ENCODE results near the gene ANKRD13D. TPM values are rescaled to one million over a fixed set of nuclear protein-coding genes. Genes with fewer than 3 reads are reported as not detected.

ANKRD13D gene
- polyA plus RNA-seq, 3 donors = 18.9 to 21.1 (median 20.8) TPM

DNA sequence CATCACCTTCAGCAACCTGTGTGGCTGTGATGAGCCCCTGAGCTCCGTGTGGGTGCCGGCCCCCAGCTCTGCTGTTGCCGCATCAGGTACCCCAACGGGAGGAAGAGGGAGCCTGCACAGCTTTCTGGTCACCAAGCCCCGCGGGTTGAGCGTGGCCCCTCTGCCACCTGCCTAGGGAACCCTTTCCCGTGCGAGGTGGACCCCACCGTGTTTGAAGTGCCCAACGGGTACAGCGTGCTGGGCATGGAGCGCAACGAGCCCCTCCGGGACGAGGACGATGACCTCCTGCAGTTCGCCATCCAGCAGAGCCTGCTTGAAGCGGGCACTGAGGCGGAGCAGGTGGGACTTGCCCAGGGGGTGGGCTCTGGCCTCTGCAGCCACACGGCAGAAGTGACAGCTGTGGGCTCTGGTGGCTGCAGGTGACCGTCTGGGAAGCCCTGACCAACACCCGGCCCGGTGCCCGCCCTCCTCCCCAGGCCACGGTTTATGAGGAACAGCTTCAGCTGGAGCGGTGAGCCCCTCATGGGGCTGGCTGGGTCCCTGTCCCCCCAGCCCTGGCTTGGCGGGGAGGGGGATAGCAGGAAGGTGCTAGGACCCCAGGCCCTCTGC is 12.3 kb downstream of the ANKRD13D start:
- no peak for DNase-seq (ENCODE audit: low read depth in 3 of 3, low spot score in 2 of 3)

DNA sequence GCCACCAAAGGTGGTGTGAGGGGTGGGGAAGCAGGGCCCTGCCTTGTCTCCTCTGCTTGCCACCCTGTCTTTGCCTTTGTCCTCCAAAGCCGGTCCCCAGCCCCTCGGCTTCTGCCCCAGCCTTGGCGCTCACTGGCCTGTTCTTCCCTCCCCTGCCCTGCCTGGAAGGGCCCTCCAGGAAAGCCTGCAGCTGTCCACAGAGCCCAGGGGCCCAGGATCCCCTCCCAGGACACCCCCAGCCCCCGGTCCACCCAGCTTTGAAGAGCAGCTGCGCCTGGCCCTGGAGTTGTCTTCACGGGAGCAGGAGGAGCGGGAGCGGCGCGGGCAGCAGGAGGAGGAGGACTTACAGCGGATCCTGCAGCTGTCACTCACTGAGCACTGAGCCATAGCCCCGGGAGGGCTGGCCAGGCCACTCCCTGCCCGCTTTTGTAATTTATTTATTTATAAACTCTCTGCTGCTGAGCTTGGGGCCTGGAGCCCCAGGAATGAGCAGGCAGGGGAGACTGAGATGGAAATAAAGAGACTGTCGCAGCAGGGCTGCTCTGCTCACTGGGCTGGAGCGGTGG is 12.9 kb downstream of the ANKRD13D start:
- DNase-seq (ENCODE audit: low read depth in 3 of 3, low spot score in 2 of 3) = no peak

DNA sequence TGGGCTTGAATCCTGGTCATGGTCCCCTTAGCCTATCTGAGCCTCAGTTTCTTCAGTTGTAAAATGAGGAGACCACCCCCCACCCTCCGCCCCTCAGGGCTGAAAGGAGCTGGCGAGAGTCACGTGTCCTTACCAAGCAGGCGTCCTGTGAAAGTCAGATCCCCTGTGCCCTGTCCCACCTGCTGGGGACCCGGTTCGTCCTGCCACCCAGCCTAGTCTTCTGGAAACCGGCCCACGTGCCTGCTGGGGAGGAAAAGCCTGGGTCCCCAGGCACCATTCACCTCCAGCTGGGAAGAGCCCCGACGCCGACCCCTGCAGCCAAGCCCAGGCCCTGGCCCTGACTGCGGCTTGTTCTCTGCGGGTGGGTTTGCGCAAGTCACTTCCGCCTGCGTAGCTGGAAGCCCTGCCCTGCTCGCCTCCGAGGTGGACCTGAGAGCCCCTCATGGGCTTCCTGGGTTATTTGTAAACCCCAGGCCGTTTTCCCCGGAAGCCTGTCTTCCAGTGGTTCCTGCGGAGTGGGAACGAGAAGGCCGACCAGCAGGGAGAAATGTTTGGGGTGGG is 13.5 kb downstream of the ANKRD13D start:
- no peak for DNase-seq (ENCODE audit: low read depth in 3 of 3, low spot score in 2 of 3)

- DNase-seq (ENCODE audit: low read depth in 3 of 3, low spot score in 2 of 3) = no peak
Observed at GRCh38 chr11:67303132-67303834, 14.2 kb downstream of the ANKRD13D start, which contains the start of gene SSH3. TSS of gene SSH3 (plus strand) at chr11:67303530. CDS start at chr11:67303626, 96 bp downstream.

GRCh38 chr11:67303835-67304411 is 14.8 kb downstream of the ANKRD13D start:
- DNase-seq (ENCODE audit: low read depth in 3 of 3, low spot score in 2 of 3) = no peak

GRCh38 chr11:67304511-67305113 is 15.5 kb downstream of the ANKRD13D start:
- no peak for DNase-seq (ENCODE audit: low read depth in 3 of 3, low spot score in 2 of 3)

DNA sequence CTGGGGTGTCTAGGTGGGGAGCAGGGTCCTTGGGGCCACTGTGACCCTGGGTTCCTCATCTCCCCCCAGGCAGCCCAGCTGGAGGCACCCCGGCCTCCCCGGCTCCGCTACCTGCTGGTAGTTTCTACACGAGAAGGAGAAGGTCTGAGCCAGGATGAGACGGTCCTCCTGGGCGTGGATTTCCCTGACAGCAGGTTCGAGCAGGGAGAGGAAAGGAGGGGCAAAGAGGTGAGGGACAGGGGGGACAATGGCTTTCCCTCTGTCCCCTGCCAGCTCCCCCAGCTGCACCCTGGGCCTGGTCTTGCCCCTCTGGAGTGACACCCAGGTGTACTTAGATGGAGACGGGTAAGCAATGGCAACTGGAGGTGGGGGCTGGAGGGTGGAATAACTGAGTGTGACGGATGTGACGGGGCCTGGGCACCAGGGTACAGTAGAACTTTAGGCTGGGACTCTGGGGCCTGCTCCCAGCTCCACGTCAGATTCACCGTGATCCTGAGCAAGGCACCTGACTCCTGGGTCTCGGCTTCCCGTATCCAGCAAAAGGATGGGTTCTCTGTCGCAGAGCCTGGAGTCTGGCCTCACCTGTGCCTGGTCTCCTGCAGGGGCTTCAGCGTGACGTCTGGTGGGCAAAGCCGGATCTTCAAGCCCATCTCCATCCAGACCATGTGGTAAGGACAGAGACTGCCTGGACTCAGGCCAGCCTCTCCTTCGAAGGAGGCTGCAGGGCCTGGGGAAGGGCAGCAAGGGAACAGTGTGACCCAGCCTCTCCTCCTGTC is 17.9 kb downstream of the ANKRD13D start:
- DNase-seq (ENCODE audit: low read depth in 3 of 3, low spot score in 2 of 3) = no peak

GRCh38 chr11:67307545-67308001 is 18.5 kb downstream of the ANKRD13D start:
- no peak for DNase-seq (ENCODE audit: low read depth in 3 of 3, low spot score in 2 of 3)

DNA sequence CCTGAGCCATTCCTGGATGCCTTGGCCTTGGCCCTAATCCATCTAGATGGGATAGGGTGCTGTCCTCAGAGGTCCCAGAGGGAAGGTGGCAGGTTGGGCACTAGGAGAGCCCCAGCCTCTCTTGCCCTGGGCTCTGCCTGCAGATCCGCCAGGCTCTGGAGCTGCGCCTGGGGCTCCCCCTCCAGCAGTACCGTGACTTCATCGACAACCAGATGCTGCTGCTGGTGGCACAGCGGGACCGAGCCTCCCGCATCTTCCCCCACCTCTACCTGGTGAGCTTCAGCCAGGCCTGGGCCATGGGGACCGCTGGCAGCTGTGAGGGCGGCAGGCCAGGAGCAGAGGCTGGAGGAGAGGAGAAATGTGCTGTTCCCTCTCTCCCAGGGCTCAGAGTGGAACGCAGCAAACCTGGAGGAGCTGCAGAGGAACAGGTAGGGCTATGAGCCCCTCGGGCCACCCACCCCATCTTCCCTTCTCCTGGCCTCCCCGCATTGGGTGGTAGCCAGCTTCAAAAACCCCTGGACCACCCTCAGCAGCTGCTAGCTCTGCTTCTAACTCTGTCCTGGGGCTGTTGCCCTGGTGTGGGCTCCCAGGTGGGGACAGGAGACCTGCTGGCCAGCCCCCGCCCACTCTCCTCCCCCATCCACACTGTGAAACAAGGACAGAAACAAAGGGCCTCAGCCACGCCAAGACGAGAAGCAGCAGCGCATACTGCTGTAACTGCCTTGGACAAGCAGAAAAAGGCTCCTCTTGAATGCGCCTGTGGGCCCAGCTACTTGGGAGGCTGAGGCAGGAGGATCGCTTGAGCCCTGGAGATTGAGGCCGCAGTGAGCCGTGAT is 19.1 kb downstream of the ANKRD13D start:
- DNase-seq (ENCODE audit: low read depth in 3 of 3, low spot score in 2 of 3) = no peak

DNA sequence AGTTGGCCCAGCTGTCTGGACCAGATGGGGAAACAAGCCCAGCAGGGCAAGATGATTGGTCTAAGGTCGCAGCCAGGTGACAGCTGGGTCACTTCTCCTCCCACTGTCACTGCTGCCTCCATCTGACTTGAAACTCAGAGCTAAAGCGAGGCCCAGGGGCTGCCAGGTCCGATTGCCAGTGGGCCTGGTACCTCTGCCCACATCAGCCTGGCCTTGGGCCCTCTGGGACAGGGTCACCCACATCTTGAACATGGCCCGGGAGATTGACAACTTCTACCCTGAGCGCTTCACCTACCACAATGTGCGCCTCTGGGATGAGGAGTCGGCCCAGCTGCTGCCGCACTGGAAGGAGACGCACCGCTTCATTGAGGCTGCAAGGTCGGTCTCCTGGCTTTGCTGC is 20.1 kb downstream of the ANKRD13D start:
- no peak for DNase-seq (ENCODE audit: low read depth in 3 of 3, low spot score in 2 of 3)

- DNase-seq (ENCODE audit: low read depth in 3 of 3, low spot score in 2 of 3) = no peak
Observed at GRCh38 chr11:67309661-67310061, 20.6 kb downstream of the ANKRD13D start.

DNA sequence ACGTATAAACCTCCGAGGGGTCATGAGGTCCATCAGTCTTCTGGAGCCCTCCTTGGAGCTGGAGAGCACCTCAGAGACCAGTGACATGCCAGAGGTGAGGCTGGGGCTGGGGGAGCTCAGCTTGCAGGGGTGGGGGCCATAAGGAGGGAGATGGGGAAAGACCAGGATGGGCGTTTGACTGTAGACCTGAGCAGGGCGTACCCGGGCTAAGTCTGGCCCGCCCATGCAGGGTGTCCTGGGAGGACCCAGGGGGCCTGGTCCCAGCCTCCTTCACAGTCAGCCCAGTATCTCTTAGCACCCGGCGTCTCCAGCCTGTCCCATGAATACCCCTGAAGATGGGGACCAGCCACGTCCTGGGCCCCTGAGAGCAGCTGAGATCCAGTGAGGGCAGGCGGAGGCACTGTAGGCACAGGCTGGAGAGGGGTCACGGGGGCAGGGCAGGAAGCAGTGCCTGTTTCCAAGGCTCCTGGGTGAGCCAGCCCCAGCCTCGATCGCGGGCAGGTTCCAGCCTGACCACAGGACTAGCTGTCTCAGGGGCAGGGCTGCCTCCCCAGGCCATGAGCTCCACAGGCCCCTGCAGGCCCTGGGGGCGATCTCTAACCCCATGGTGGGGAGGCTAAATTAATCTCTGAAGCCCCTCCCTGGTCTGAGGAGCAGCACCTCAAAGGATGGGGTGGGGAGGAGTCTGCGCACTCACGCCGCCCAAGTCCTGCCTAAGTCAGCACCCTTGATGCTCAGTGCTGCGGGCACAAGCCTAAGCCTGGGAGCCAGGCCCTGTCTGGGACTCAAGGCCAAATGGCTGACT is 21.3 kb downstream of the ANKRD13D start:
- DNase-seq (ENCODE audit: low read depth in 3 of 3, low spot score in 2 of 3) = no peak

DNA sequence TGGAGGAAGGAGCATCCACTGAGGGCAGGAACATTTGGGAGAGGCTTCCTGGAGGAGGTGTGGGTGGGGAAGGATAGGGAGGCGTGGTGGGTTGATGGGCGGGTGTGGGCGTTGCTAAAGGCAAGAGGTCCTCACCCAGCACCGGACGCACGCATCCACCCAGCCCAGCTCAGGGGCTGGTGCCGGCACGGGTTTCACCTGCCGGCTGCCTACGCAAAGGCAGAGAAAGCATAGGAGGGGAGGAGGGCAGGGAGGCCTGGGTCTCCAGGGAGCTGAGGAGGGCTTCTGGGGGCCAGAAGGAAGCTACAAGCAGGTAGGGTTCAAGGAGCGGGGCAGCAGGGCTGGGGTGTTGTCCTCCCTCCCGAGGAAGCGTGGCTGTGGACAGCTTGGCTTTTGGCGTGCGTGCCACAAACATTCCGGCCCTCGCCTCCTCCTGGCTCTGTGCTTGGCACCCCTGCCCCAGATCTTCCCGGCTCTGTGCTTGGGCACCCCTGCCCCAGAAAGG is 22.0 kb downstream of the ANKRD13D start:
- DNase-seq (ENCODE audit: low read depth in 3 of 3, low spot score in 2 of 3) = no peak

- no peak for DNase-seq (ENCODE audit: low read depth in 3 of 3, low spot score in 2 of 3)
Observed at GRCh38 chr11:67311556-67312082, 22.5 kb downstream of the ANKRD13D start.

DNA sequence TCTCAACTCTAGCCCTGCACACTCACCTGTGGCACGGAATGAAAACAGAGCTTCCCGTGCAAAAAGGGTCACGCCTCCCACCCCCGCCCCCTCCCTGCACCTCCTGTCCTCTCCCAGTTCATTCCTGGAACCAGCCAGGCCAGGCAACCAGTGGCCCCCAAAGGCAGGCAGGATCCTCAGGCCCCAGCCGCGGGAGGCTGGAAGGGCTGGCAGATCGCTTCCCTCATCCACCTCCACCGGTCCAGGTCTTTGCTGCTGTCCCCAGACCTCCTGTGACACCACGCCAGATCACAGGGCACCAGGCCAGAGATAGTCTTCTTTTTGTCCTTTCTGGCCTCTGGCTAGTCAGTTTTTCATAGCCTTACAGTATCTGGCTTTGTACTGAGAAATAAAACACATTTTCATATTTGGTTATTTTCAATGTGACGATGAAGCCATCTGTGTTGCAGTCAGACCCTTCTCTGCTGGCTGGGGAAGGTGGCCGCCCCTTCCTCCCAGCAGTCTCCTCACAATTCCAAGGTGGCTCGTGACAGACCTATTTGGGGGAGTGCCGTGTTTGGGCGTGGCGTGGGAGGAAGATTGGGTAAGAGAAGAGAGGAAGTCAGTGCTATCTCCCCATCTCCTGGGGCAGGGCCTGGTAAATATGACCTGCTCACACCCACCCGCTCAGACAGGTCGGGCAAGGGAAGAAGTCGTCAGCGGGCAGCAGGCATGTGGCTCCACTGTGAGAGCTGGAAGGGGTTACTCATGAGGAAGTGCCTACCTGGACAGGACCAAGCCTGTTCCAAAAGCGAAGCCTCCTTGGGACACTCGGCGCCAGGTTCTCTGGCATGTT is 23.3 kb downstream of the ANKRD13D start:
- DNase-seq (ENCODE audit: low read depth in 3 of 3, low spot score in 2 of 3) = no peak

DNA sequence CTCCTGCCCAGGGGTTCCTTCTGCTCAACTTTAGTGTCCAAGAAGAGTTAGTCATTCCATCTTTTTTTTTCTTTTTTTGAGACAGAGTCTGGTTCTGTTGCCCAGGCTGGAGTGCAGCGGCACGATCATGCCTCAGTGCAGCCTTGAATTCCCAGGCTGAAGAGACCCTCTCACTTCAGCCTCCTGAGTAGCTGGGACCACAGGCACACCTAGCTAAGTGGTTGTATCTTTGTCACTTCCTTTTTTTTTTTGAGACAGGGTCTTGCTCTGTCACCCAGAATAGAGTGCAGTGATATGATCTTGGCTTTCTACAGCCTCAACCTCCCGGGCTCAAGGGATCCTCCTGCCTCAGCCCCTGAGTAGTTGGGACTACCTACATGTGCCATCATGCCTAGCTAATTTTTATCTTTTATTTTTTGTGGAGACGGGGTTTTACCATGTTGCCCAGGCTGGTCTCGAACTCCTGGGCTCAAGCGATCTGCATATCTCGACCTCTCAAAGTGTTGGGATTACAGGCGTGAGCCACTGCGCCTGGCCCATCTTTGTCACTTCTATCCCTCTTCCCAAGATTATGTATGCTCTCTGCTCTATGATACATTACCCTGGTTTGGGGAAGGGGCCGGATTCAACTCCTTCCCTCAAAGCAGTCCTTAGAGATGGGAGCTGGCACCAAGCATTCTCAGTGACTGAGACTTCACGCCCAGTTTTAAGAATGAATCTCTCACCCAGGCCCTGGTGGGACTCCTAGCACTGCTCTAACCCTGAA is 24.2 kb downstream of the ANKRD13D start:
- DNase-seq (ENCODE audit: low read depth in 3 of 3, low spot score in 2 of 3) = no peak

Data from right renal cortex interstitium (tissue), 3 donors.